Mesendoderm (in vitro differentiated cells): ENCODE data around the gene IGFLR1.

ENCODE experiments used
- DNase-seq: peaks from one replicate; pipeline ENCODE4 v3.0.0; 2013
- H2AK5ac ChIP-seq: 2 replicates; pipeline ENCODE4 v1.6.1; 2013; ENCODE audit warnings: low read length, inconsistent platforms
- H2BK120ac ChIP-seq: 2 replicates; pipeline ENCODE4 v1.6.1; 2013; ENCODE audit warnings: low read depth, mild to moderate bottlenecking, low read length, moderate library complexity, mixed read lengths
- H2BK15ac ChIP-seq: replicated peaks from 2 replicates; pipeline ENCODE4 v1.6.1; 2013; ENCODE audit warnings: low read depth, mild to moderate bottlenecking, moderate library complexity
- H2BK5ac ChIP-seq: 2 replicates; pipeline ENCODE4 v1.6.1; 2013; ENCODE audit warnings: low read length, inconsistent platforms
- H3K18ac ChIP-seq: 2 replicates; pipeline ENCODE4 v1.6.1; 2013; ENCODE audit warnings: mild to moderate bottlenecking, low read length, mixed read lengths
- H3K23ac ChIP-seq: one replicate; pipeline ENCODE4 v1.6.1; 2013; ENCODE audit warnings: low read length
- H3K27ac ChIP-seq: 2 replicates; pipeline ENCODE4 v1.5.1; 2013; ENCODE audit warnings: low read depth, mild to moderate bottlenecking, inconsistent platforms, low read length, moderate library complexity
- H3K27me3 ChIP-seq: 2 replicates; pipeline ENCODE4 v1.6.1; 2013; ENCODE audit warnings: low read length, control low read depth, mild to moderate bottlenecking, inconsistent platforms; ENCODE audit not compliant: insufficient read depth, poor library complexity
- H3K36me3 ChIP-seq: 2 replicates; pipeline ENCODE4 v1.6.1; 2013; ENCODE audit warnings: low read length, inconsistent platforms; ENCODE audit not compliant: control insufficient read depth, insufficient read depth
- H3K4ac ChIP-seq: one replicate; pipeline ENCODE4 v1.6.1; 2013; ENCODE audit warnings: low read depth, mild to moderate bottlenecking, low read length, moderate library complexity
- H3K4me1 ChIP-seq: 2 replicates; pipeline ENCODE4 v1.6.1; 2013; ENCODE audit warnings: low read depth, low read length, inconsistent platforms; ENCODE audit not compliant: control insufficient read depth
- H3K4me2 ChIP-seq: 2 replicates; pipeline ENCODE4 v1.6.1; 2013; ENCODE audit warnings: low read length
- H3K4me3 ChIP-seq: 2 replicates; pipeline ENCODE4 v1.5.1; 2013; ENCODE audit warnings: mild to moderate bottlenecking, low read length
- H3K56ac ChIP-seq: one replicate; pipeline ENCODE4 v1.6.1; 2013; ENCODE audit warnings: low read length
- H3K79me1 ChIP-seq: 2 replicates; pipeline ENCODE4 v1.6.1; 2013; ENCODE audit warnings: low read length, inconsistent platforms
- H3K79me2 ChIP-seq: 2 replicates; pipeline ENCODE4 v1.6.1; 2013; ENCODE audit warnings: mild to moderate bottlenecking, low read length; ENCODE audit not compliant: control insufficient read depth, insufficient read depth
- H3K9ac ChIP-seq: 2 replicates; pipeline ENCODE4 v1.6.1; 2013; ENCODE audit warnings: low read length, inconsistent platforms
- H4K5ac ChIP-seq: one replicate; pipeline ENCODE4 v1.6.1; 2013; ENCODE audit warnings: low read length
- H4K8ac ChIP-seq: one replicate; pipeline ENCODE4 v1.6.1; 2013; ENCODE audit warnings: low read depth, mild to moderate bottlenecking, control low read depth, low read length, moderate library complexity
- WGBS: extraction: QIAGEN DNeasy Blood & Tissue Kit; methylation state at CpG from one replicate; pipeline ENCODE4 v1.1.7; 2013; ENCODE audit warnings: low lambda C conversion rate, missing lambda C conversion rate; ENCODE audit not compliant: insufficient coverage; ENCODE audit errors: extremely low coverage; 5-methylcytosine and 5-hydroxymethylcytosine counted together

Gene IGFLR1

DNA sequence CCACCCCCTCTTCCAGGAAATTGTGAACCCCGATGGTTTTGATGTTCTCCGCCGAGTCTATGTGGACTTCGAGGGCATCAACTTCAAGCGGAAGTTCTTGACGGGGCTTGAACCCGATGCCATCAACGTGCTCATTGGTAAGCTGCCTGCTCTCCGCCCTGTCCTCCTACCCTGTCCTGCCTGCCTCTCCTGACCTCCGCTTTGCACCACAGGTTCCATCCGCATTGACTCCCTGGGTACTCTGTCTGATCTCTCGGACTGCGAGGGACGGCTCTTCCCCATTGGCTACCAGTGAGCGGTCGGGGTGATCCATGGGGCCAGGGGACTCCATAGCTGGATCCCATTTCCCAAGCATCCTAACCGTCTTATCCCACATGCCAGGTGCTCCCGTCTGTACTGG lies 11.9 kb downstream of the IGFLR1 start:
- Histone ChIP-seq H2AK5ac (no peak overlapping the region), H3K56ac (no peak overlapping the region), H3K4me2 (no peak overlapping the region), H2BK120ac (no peak overlapping the region), H2BK15ac (no peak overlapping the region), H3K79me2 (no peaks in the 10 kb centered on the region), H3K9ac (no peak overlapping the region), H3K23ac (no peak overlapping the region), H3K27me3 (no peaks in the 10 kb centered on the region), H3K79me1 (no peaks in the 10 kb centered on the region), H3K4me1 (no peaks in the 10 kb centered on the region), H3K18ac (no peak overlapping the region), H3K4ac (no peak overlapping the region), H2BK5ac (no peak overlapping the region), H4K5ac (no peak overlapping the region), H3K27ac (no peak overlapping the region), H4K8ac (no peak overlapping the region), H3K36me3 (peaks cover 23% of the 10 kb centered on the region), H3K4me3 (no peak overlapping the region)
- WGBS: no CpG with 5 or more reads among the region's 18 CpGs
- no peak for DNase-seq

GRCh38 chr19:35729763-35730162 lies 12.5 kb downstream of the IGFLR1 start:
- no peaks in the 10 kb centered on the region for H3K4me1 ChIP-seq
- no CpG with 5 or more reads among the region's 11 CpGs for WGBS
- no peak overlapping the region for H4K8ac ChIP-seq

GRCh38 chr19:35729021-35729420 lies 13.2 kb downstream of the IGFLR1 start:
- no CpG with 5 or more reads among the region's 18 CpGs for WGBS
- Histone ChIP-seq H2BK15ac (no peak overlapping the region), H3K9ac (no peak overlapping the region), H2AK5ac (no peak overlapping the region), H3K79me1 (no peaks in the 10 kb centered on the region), H3K27ac (no peak overlapping the region), H3K4ac (no peak overlapping the region), H3K27me3 (no peaks in the 10 kb centered on the region), H3K79me2 (no peaks in the 10 kb centered on the region), H4K8ac (no peak overlapping the region), H4K5ac (no peak overlapping the region), H3K56ac (no peak overlapping the region), H3K4me3 (no peak overlapping the region), H3K4me2 (no peak overlapping the region), H3K23ac (no peak overlapping the region), H2BK120ac (no peak overlapping the region), H3K4me1 (no peaks in the 10 kb centered on the region), H3K18ac (no peak overlapping the region), H3K36me3 (peaks cover 26% of the 10 kb centered on the region), H2BK5ac (no peak overlapping the region)
- no peak for DNase-seq

More at GRCh38 chr19:35729763-35730162, 12.5 kb downstream of the IGFLR1 start:
- peaks cover 25% of the 10 kb centered on the region for H3K36me3 ChIP-seq
- no peaks in the 10 kb centered on the region for H3K79me1 ChIP-seq
- no peak for DNase-seq
- no peak overlapping the region for H2BK120ac ChIP-seq
- no peaks in the 10 kb centered on the region for H3K27me3 ChIP-seq
- no peak overlapping the region for H3K4ac ChIP-seq
- no peak overlapping the region for H3K4me2 ChIP-seq
- H3K79me2 ChIP-seq: no peaks in the 10 kb centered on the region
- no peak overlapping the region for H3K23ac ChIP-seq
- H3K18ac ChIP-seq: no peak overlapping the region
- no peak overlapping the region for H2AK5ac ChIP-seq
- no peak overlapping the region for H2BK5ac ChIP-seq
- no peak overlapping the region for H3K9ac ChIP-seq
- no peak overlapping the region for H3K27ac ChIP-seq
- H3K4me3 ChIP-seq: no peak overlapping the region
- no peak overlapping the region for H2BK15ac ChIP-seq
- no peak overlapping the region for H3K56ac ChIP-seq
- no peak overlapping the region for H4K5ac ChIP-seq

GRCh38 chr19:35727956-35728706 lies 14.1 kb downstream of the IGFLR1 start:
- Histone ChIP-seq H3K23ac (no peak overlapping the region), H4K5ac (no peak overlapping the region), H3K4me3 (no peak overlapping the region), H3K4ac (no peak overlapping the region), H3K36me3 (peaks cover 26% of the 10 kb centered on the region), H2BK5ac (no peak overlapping the region), H3K79me2 (no peaks in the 10 kb centered on the region), H3K4me2 (no peak overlapping the region), H2BK15ac (no peak overlapping the region), H2AK5ac (no peak overlapping the region), H3K56ac (no peak overlapping the region), H4K8ac (no peak overlapping the region), H3K79me1 (no peaks in the 10 kb centered on the region), H3K4me1 (no peaks in the 10 kb centered on the region), H3K27me3 (no peaks in the 10 kb centered on the region), H3K27ac (no peak overlapping the region), H2BK120ac (no peak overlapping the region), H3K18ac (no peak overlapping the region), H3K9ac (no peak overlapping the region)
- DNase-seq: no peak
- no CpG with 5 or more reads among the region's 19 CpGs for WGBS

- Histone ChIP-seq H3K4me2 (no peak overlapping the region), H4K5ac (no peak overlapping the region), H3K4ac (no peak overlapping the region), H2BK15ac (no peak overlapping the region), H2BK120ac (no peak overlapping the region), H3K23ac (no peak overlapping the region), H3K4me3 (no peak overlapping the region), H3K56ac (no peak overlapping the region), H3K27ac (no peak overlapping the region), H3K79me2 (no peaks in the 10 kb centered on the region), H3K18ac (no peak overlapping the region), H2AK5ac (no peak overlapping the region), H3K4me1 (no peaks in the 10 kb centered on the region), H3K27me3 (no peaks in the 10 kb centered on the region), H3K36me3 (peaks cover 31% of the 10 kb centered on the region), H2BK5ac (no peak overlapping the region), H4K8ac (no peak overlapping the region), H3K9ac (no peak overlapping the region), H3K79me1 (no peaks in the 10 kb centered on the region)
- no CpG with 5 or more reads among the region's 25 CpGs for WGBS
- no peak for DNase-seq
Measured at GRCh38 chr19:35727053-35727955, 14.9 kb downstream of the IGFLR1 start.
